Right cardiac atrium (tissue), 5 donors: ENCODE results near the gene SNRPE. TPM values are rescaled to one million over a fixed set of nuclear protein-coding genes. Genes with fewer than 3 reads are reported as not detected.
"Not testable (repeated sequence)": the region's sequence is repeated elsewhere in the genome, so short reads cannot be mapped to it uniquely, and the experiment has no call there.

Experiments used
- ATAC-seq, 2 donors: fragments of 200-7000 bp; cut with Tn5 transposase; one replicate each; pipeline versions ENCODE4 v1.8.0 to v1.9.1; 2020; ENCODE audit warnings: moderate library complexity in 2 of 2, mild to moderate bottlenecking in 1 of 2
- DNase-seq, 3 donors: peaks; one replicate each; pipeline ENCODE4 v3.0.0-alpha.2; 2020
- H3K27ac ChIP-seq: one replicate; pipeline ENCODE4 v1.5.1; 2013; ENCODE audit warnings: mild to moderate bottlenecking, low read length, control low read depth, moderate library complexity
- H3K27me3 ChIP-seq: one replicate; pipeline ENCODE4 v1.6.1; 2013; ENCODE audit not compliant: control insufficient read depth, insufficient read depth
- H3K4me1 ChIP-seq: one replicate; pipeline ENCODE4 v1.6.1; 2013; ENCODE audit warnings: low read length; ENCODE audit not compliant: control insufficient read depth, insufficient read depth
- H3K4me3 ChIP-seq: one replicate; pipeline ENCODE4 v1.5.1; 2013; ENCODE audit warnings: low read length, control low read depth
- H3K9me3 ChIP-seq: one replicate; pipeline ENCODE4 v1.6.1; 2013; ENCODE audit warnings: low read length; ENCODE audit not compliant: control insufficient read depth
- WGBS: extraction: QIAGEN DNeasy Blood & Tissue Kit; methylation state at CpG from one replicate; pipeline ENCODE4 v1.1.7; 2013; 5-methylcytosine and 5-hydroxymethylcytosine counted together
- intact Hi-C, 4 donors: fragments of 100-400 bp; cut with DNase I; formaldehyde crosslinking; loops; one replicate each; pipeline versions ENCODE4 v1.11.0 to v1.14.0; 2022 to 2023
- long read RNA-seq, 4 donors: library from polyadenylated mRNA; unstranded; transcript quantifications; one replicate each; pipeline ENCODE4 v2.0.0, GENCODE V29; 2020 to 2021
- polyA plus RNA-seq: library from polyadenylated mRNA; stranded (reverse); fragments of 200-250 nt; gene quantifications from one replicate; pipeline ENCODE4 v1.2.3, GENCODE V29; 2013
- total RNA-seq, 4 donors: library from RNA; stranded (reverse); fragmentation: NEBNext Ultra II Directional; extraction: Animal tissue kit (Norgen Biotek cat#: 25700); gene quantifications; one replicate each; pipeline ENCODE4 v1.2.1, GENCODE V29; 2021
- donor health status: healthy with polysubstance abuse.
- donor health status: DM: no; HTN: yes; CAD: no.
- donor health status: DM: no; HTN: no; CAD: no.
- donor health status: DM: no; HTN: yes; CAD: no; lungs with severe emphysema.
- donor health status: DM: yes; HTN: yes; CAD: no.

The SNRPE gene
- 10 to 100 TPM; 48.7 to 59.7 (median 56.1) TPM for total RNA-seq
- polyA plus RNA-seq = 76.9 TPM
- long read RNA-seq, donor 1, transcript SNRPE-202 (5 exons, 942 nt) = major isoform, 17 of 18 reads
- long read RNA-seq, donor 1, partial matches to known transcripts = 0 of 18 reads
- long read RNA-seq, donor 1, other reads (novel, unspliced or antisense) = 1 of 18 reads
- long read RNA-seq, donor 2, transcript SNRPE-202 (5 exons, 942 nt) = major isoform, 18 of 20 reads
- long read RNA-seq, donor 2, partial matches to known transcripts = 0 of 20 reads
- long read RNA-seq, donor 2, other reads (novel, unspliced or antisense) = 2 of 20 reads
- long read RNA-seq, donor 3, transcript SNRPE-202 (5 exons, 942 nt) = major isoform, 5 of 6 reads
- long read RNA-seq, donor 3, partial matches to known transcripts = 0 of 6 reads
- long read RNA-seq, donor 3, other reads (novel, unspliced or antisense) = 0 of 6 reads
- long read RNA-seq, donor 4, transcript SNRPE-202 (5 exons, 942 nt) = major isoform, 8 of 10 reads
- long read RNA-seq, donor 4, partial matches to known transcripts = 0 of 10 reads
- long read RNA-seq, donor 4, other reads (novel, unspliced or antisense) = 2 of 10 reads

DNA sequence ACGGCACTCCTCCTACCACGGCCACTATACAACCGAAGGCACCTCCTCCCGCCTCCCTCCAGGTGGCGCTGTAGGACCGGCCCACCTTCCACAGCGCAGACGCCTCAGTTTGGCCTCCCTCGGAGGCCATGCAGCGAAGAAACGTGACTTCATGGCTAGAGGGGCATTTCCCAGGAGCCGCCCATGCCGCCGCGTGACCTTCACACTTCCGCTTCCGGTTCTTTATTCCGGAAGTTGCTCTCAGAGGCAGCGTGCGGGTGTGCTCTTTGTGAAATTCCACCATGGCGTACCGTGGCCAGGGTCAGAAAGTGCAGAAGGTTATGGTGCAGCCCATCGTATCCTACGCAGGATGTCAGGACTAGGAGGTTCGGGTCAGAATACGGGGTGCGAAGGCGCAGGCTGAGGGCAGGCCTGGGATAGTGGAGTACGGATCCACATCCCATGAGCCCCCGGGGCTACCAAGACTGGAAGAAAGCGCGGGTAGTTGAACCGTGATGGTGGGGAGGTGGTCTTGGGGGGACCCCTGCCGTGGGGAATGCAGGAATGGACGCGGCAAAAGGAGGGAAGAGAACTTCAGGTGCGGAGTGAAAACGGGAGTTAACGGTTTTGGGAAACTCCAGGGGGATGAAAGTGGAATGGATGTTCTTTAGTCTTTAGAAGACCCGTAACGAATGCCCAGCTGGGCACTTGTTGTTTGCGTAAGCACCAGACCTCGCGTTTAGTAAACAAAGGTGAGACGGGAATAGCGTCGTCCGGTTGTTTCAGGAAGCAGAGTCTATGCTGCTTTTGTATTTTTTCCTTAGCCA is at the start of gene SNRPE:
TSS of gene SNRPE (plus strand) at position 221 of the 806 bp plus-strand sequence. CDS start at position 282, 61 bp downstream.
- intact Hi-C loops = loop anchor here in 1 of 4 donors (5.0 to 10.0 kb wide), 2 partner anchors 266 to 513 kb away; no protein-coding TSS in a partner anchor

DNA sequence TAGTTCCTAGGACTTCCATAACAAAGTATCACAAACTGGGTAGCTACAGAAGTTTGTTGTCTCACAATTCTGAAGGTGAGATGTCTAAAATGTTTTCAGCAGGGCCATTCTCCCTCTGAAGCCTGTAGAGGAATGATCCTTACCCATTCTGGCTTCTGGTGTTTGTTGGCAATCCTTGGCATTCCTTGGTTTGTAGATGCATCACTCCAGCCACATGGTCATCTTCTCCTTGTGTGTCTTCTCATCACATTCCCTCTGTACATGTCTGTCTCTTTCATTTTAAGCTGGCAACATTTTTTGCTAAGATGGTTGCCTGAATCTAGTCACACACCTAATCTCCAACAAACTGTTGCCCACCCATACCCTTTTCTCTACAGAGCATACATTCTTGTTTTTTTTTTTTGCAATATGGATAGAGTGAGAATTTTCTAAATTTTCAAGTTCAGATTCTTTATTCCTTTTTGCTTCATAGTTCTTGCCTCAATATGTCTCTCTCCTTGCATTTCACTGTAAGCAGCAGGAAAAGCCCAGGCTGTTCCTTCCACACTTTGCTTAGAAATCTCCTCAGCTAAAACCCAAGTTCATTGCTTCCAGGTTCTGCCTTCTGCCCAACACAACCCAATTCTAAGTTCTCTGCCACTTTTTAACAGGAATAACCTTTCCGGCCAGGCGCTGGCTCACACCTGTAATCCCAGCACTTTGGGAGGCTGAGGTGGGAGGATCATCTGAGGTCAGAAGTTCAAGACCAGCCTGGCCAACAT is 47.6 kb upstream of the SNRPE start:
- Histone ChIP-seq H3K27ac (no peak overlapping the region), H3K9me3 (no peaks in the 10 kb centered on the region), H3K4me1 (no peaks in the 10 kb centered on the region), H3K27me3 (no peaks in the 10 kb centered on the region), H3K4me3 (no peak overlapping the region)
- intact Hi-C loops = no loop called here
- DNase-seq (no peak), ATAC-seq (no peak)
- 99% methylated on average over 2 of the region's 2 CpGs for WGBS

More for the DNA sequence above, at the start of gene SNRPE:
- peak; percentile 97 to 99 for ATAC-seq
- H3K27ac ChIP-seq = peak within 1 kb of the TSS; percentile 10
- under 1% methylated on average over 48 of the region's 48 CpGs for WGBS
- no peaks in the 10 kb centered on the region for H3K27me3 ChIP-seq
- no peaks in the 10 kb centered on the region for H3K9me3 ChIP-seq
- peak within 1 kb of the TSS; percentile 69 for H3K4me3 ChIP-seq
- peak; percentile 96 to 98 (median 97) for DNase-seq
- H3K4me1 ChIP-seq = no peaks in the 10 kb centered on the region

DNA sequence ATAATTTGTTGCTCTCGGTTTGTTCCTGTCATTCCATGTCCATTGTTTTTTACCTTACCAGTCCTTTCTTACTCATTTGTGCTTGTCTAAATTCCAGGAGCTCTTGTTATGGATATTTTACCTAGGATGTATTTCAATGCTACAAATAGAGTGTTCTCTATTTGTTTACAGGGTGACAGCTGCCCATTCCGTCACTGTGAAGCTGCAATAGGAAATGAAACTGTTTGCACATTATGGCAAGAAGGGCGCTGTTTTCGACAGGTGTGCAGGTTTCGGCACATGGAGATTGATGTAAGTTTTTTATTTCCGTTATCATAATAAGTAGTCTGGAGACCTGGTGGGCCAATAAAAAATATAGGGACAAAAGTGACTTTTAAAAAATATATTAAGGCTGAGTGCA is 43.0 kb upstream of the SNRPE start:
- 94% methylated on average over 6 of the region's 6 CpGs for WGBS
- intact Hi-C loops = no loop called here
- H3K27ac ChIP-seq = no peak overlapping the region

DNA sequence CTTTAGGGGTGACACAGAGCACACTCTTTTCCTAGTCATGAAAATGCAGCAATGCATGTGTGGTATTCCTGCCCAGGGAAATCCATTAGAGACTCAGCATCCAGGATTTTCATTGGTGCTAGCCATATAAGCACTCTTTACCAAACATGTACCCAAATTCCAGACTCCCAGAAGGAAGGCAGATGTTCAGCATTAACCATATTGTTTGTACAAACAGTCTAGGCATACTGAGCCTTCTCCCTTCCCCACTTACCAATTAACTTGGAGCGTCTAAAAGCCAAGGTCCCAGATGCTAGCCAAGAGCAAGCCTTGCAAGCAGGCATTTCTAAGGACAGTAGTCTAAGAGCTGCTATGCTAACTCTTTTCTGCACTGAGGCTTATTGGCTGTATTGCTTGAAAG is 38.1 kb upstream of the SNRPE start:
- Histone ChIP-seq H3K27me3 (no peaks in the 10 kb centered on the region), H3K4me1 (no peaks in the 10 kb centered on the region), H3K27ac (no peak overlapping the region), H3K4me3 (no peak overlapping the region), H3K9me3 (no peaks in the 10 kb centered on the region)
- no peak for ATAC-seq
- no peak for DNase-seq
- WGBS = 89% methylated on average over 1 of the region's 1 CpG
- intact Hi-C loops = no loop called here

More for the DNA sequence above, 43.0 kb upstream of the SNRPE start:
- ATAC-seq (no peak), DNase-seq (no peak)
- Histone ChIP-seq H3K27me3 (no peaks in the 10 kb centered on the region), H3K4me3 (no peak overlapping the region), H3K4me1 (no peaks in the 10 kb centered on the region), H3K9me3 (no peaks in the 10 kb centered on the region)

DNA sequence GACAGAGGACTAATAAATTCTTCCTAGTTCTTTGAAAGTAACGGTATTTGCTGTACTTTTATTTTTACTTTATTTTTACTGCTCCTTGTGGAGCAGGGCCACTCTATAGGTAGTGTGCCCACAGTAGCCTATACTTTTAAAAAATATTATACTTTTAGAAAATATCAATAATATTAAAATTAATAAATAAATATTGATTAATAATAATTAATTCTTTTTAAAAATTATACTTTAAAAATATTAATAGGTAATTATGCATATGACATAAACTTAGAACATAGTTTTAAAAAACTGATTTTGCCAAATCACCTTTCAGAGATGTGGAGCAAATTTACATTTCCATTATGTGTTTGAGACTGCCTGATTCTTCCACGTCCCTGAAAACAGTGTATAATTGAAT is 35.2 kb upstream of the SNRPE start:
- H3K4me3 ChIP-seq = no peak overlapping the region
- H3K9me3 ChIP-seq = no peaks in the 10 kb centered on the region
- DNase-seq (no peak), ATAC-seq (no peak)
- H3K27ac ChIP-seq = no peak overlapping the region
- WGBS = 90% methylated on average over 2 of the region's 2 CpGs
- no peaks in the 10 kb centered on the region for H3K27me3 ChIP-seq
- intact Hi-C loops = no loop called here
- H3K4me1 ChIP-seq = no peaks in the 10 kb centered on the region

DNA sequence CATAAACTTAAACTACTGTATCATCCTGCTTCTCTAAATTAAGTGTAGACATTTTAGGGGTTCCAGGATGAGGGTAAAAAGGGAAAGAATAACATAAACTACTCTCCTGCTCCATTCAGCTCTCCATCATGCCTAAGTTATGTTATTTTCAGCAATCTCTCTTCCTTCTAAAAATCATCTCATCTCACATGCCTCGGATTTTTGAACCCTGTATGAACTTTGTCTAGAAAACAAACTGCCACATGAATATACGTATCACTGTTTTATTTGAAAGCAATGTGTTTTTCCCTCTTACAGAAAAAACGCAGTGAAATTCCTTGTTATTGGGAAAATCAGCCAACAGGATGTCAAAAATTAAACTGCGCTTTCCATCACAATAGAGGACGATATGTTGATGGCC is 33.4 kb upstream of the SNRPE start:
- no peak overlapping the region for H3K27ac ChIP-seq

DNA sequence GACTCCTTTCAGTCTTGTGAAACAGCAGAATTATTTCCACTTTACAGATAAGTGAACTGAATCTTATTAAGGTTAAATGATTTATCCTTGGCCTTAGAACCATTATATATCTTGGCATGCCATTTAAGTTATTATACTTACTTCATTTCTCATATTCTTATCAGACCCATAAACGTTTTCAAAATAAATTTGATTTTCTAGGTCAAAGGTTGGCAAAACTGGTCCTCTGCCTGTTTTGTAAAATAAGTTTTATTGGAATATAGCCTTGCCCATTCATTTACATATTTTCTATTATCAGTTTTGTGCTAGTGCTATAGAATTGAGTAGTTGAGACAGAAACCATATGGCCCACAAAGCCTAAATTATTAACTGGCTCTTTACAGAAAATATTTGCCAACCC is 32.9 kb upstream of the SNRPE start:
- Histone ChIP-seq H3K4me1 (no peaks in the 10 kb centered on the region), H3K27ac (no peak overlapping the region), H3K9me3 (no peaks in the 10 kb centered on the region), H3K4me3 (no peak overlapping the region), H3K27me3 (no peaks in the 10 kb centered on the region)
- DNase-seq = no peak
- WGBS = 18% methylated on average over 1 of the region's 1 CpG
- intact Hi-C loops = no loop called here
- no peak for ATAC-seq

More for the DNA sequence above, 33.4 kb upstream of the SNRPE start:
- DNase-seq (no peak), ATAC-seq (no peak)
- no peaks in the 10 kb centered on the region for H3K9me3 ChIP-seq
- H3K4me1 ChIP-seq = no peaks in the 10 kb centered on the region
- intact Hi-C loops = no loop called here
- H3K27me3 ChIP-seq = no peaks in the 10 kb centered on the region
- WGBS = 72% methylated on average over 5 of the region's 5 CpGs
- no peak overlapping the region for H3K4me3 ChIP-seq

DNA sequence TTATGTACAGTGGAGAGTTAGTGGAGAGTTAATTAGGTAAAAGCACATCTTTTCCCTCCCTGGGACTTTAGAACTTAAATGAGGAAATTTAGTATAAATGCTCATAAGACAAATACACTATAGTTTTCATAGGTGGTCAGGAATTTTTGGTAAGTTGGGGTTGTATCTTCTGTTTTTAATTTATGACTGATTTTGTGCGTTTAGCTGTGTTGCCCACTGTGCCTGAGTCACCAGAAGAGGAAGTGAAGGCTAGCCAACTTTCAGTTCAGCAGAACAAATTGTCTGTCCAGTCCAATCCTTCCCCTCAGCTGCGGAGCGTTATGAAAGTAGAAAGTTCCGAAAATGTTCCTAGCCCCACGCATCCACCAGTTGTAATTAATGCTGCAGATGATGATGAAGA is 32.2 kb upstream of the SNRPE start:
- H3K27me3 ChIP-seq, H3K4me1 ChIP-seq, intact Hi-C loops, H3K27ac ChIP-seq, DNase-seq, H3K9me3 ChIP-seq, H3K4me3 ChIP-seq: not testable (repeated sequence)
- WGBS = 64% methylated on average over 5 of the region's 5 CpGs
- ATAC-seq = peak; percentile 38 to 59

DNA sequence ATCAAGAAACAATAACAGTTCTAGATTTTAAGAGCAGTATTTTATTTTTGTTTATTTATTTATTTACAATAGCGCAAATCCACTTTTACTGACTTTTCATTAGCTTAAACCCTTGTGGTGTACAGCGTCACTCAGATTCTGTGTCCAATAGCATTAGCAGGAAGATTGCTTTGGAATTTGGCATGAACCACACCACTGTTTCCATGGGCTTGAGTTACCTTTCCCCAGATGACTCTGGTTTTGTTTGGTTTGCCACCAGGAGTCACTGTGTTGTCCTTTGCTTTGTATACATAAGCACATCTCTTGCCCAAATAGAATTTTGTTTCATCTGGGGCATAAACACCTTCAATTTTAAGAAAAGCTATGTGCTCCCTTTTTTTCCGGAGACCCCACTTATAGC is 25.9 kb upstream of the SNRPE start:
- no peak for ATAC-seq
- intact Hi-C loops = no loop called here

DNA sequence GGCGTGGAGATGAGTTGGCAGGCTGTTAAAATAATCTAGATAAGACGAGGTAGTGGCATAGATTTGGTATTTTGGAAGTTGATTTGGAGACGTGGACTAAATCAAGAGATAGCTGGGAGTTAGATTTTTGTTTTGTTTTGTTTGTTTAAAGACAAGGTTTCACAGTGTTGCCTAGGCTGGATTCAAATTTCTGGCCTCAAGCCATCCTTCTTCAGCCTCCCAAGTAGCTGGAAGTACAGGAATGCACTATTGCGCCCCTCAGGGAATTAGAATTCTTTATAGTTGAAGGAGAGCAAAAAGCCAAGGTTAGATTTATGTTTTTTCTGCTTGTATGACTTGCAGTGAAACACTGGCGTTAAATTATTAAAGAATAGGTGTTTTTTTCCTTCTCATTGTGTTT is 22.3 kb upstream of the SNRPE start:
- Histone ChIP-seq H3K4me1 (no peaks in the 10 kb centered on the region), H3K27ac (no peak overlapping the region), H3K4me3 (no peak overlapping the region), H3K9me3 (no peaks in the 10 kb centered on the region), H3K27me3 (no peaks in the 10 kb centered on the region)
- WGBS = 47% methylated on average over 5 of the region's 5 CpGs
- DNase-seq (no peak), ATAC-seq (no peak)
- intact Hi-C loops = no loop called here

More for the DNA sequence above, 25.9 kb upstream of the SNRPE start:
- Histone ChIP-seq H3K9me3 (no peaks in the 10 kb centered on the region), H3K4me1 (no peaks in the 10 kb centered on the region), H3K27ac (no peak overlapping the region), H3K27me3 (no peaks in the 10 kb centered on the region), H3K4me3 (no peak overlapping the region)
- 99% methylated on average over 3 of the region's 3 CpGs for WGBS
- no peak for DNase-seq
